ENCODE measurements around the gene STN1. TPM values are rescaled to one million over a fixed set of nuclear protein-coding genes. Genes with fewer than 3 reads are reported as not detected.
A peak's percentile ranks its signal among the peaks of the same experiment; 100 is the strongest.

STN1 gene
- polyA plus RNA-seq, 5 donors: 25.2 to 31.4 (median 29.6) TPM

GRCh38 chr10:103870516-103870915, 47.5 kb downstream of the STN1 start:
- no peak for DNase-seq

- DNase-seq: no peak
Measured at GRCh38 chr10:103869336-103869735, 48.6 kb downstream of the STN1 start.

- DNase-seq: no peak
Measured at GRCh38 chr10:103868200-103868599, 49.8 kb downstream of the STN1 start.

- no peak for DNase-seq
Measured at GRCh38 chr10:103861505-103861904, 56.5 kb downstream of the STN1 start.

- DNase-seq: peak in 1 of 2 donors; percentile 75
Measured at GRCh38 chr10:103859161-103860086, 58.6 kb downstream of the STN1 start.

- DNase-seq: no peak
Measured at GRCh38 chr10:103858360-103858759, 59.6 kb downstream of the STN1 start.

- DNase-seq: no peak
Measured at GRCh38 chr10:103856797-103857170, 61.2 kb downstream of the STN1 start.

GRCh38 chr10:103855852-103856796, 61.9 kb downstream of the STN1 start:
- no peak for DNase-seq

GRCh38 chr10:103855424-103855823, 62.6 kb downstream of the STN1 start, which contains the start of gene SH3PXD2A:
Gene SH3PXD2A (minus strand): TSS chr10:103855576. CDS start chr10:103855266, 310 bp downstream.
- peak; percentile 72 to 78 for DNase-seq

- no peak for DNase-seq
Measured at GRCh38 chr10:103854686-103855391, 63.1 kb downstream of the STN1 start.

- DNase-seq: peak; percentile 69 to 70
Measured at GRCh38 chr10:103854265-103854685, 63.7 kb downstream of the STN1 start.

GRCh38 chr10:103853428-103854264, 64.3 kb downstream of the STN1 start:
- DNase-seq: no peak

GRCh38 chr10:103852856-103853255, 65.1 kb downstream of the STN1 start:
- DNase-seq: peak; percentile 60 to 71

- DNase-seq: no peak
Measured at GRCh38 chr10:103852189-103852711, 65.7 kb downstream of the STN1 start.

- no peak for DNase-seq
Measured at GRCh38 chr10:103851261-103851660, 66.7 kb downstream of the STN1 start.

- no peak for DNase-seq
Measured at GRCh38 chr10:103850572-103850895, 67.5 kb downstream of the STN1 start.

GRCh38 chr10:103849880-103850571, 68.0 kb downstream of the STN1 start:
- DNase-seq: no peak

GRCh38 chr10:103849212-103849877, 68.6 kb downstream of the STN1 start:
- no peak for DNase-seq

- DNase-seq: no peak
Measured at GRCh38 chr10:103847909-103848468, 70.0 kb downstream of the STN1 start.

Data from right lung (tissue), 5 donors.